ENCODE data around the gene SLC15A4. TPM values are rescaled to one million over a fixed set of nuclear protein-coding genes. Genes with fewer than 3 reads are reported as not detected.

Gene SLC15A4
- total RNA-seq, 1 experiment from 2014 or later, result 32.0 TPM

DNA sequence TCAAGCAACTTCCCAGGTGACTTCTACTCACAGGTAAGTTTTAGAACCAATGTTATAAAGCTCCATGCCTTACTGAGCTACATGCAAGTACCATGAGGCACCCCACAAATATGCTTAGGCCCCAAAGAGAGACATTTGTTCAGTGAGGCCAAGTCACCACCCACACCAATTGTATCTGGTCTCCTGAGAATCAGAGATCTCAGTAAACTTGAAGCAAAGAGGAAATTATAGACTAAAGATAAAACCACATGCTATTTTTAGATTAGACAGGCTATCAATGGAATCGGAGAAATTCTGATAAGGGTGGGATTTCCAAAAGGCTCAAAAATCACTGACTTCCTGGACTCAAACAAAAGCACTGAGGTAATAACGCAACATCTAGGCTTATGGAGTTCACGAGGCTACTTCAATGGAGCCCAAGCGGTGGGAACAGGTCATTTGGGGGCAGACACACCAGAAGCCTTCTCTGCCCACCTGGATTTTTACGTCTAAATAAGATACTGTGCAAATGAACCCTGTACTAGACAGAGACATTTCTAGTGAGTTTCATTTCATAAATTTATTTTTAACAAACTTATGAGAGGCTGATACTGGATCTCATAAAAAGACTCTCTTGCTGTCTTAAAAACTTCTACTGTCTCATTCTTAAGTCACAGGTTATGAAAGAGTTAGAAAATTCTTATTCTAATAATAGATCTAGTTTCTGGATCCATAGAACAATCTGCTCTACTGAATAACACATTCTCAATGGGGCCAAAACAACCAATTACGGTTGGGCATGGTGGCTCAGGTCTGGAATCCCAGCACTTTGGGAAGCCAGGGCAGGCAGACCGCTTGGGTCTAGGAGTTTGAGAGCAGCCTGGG, 7.7 kb downstream of the SLC15A4 start:
- BruUV-seq (replicated peaks), result no TSS peak
- Mint-ChIP-seq H3K4me1 (ENCODE audit: insufficient read depth, unreplicated experiment) (peaks cover 27% of the 10 kb centered on the region), H3K27ac (ENCODE audit: low read depth, unreplicated experiment) (no peak overlapping the region), H3K27me3 (ENCODE audit: insufficient read depth, unreplicated experiment) (no peaks in the 10 kb centered on the region), H3K4me3 (ENCODE audit: unreplicated experiment) (no peak overlapping the region), H3K9me3 (ENCODE audit: unreplicated experiment) (no peaks in the 10 kb centered on the region), H3K36me3 (ENCODE audit: insufficient read depth, unreplicated experiment) (peaks cover 51% of the 10 kb centered on the region)
- CTCF ChIA-PET, result no interaction called here
- POLR2A ChIA-PET, result no interaction called here
- TF ChIP-seq, protein P1, sequence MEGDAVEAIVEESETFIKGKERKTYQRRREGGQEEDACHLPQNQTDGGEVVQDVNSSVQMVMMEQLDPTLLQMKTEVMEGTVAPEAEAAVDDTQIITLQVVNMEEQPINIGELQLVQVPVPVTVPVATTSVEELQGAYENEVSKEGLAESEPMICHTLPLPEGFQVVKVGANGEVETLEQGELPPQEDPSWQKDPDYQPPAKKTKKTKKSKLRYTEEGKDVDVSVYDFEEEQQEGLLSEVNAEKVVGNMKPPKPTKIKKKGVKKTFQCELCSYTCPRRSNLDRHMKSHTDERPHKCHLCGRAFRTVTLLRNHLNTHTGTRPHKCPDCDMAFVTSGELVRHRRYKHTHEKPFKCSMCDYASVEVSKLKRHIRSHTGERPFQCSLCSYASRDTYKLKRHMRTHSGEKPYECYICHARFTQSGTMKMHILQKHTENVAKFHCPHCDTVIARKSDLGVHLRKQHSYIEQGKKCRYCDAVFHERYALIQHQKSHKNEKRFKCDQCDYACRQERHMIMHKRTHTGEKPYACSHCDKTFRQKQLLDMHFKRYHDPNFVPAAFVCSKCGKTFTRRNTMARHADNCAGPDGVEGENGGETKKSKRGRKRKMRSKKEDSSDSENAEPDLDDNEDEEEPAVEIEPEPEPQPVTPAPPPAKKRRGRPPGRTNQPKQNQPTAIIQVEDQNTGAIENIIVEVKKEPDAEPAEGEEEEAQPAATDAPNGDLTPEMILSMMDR (IDR thresholded peaks at IDR 0.05; ENCODE audit: unreplicated experiment), result no peak
- intact Hi-C loops (cut with micrococcal nuclease), result no loop called here
- no peak for DNase-seq (ENCODE audit: unreplicated experiment)

- Mint-ChIP-seq H3K4me3 (ENCODE audit: unreplicated experiment) (no peak overlapping the region), H3K27me3 (ENCODE audit: insufficient read depth, unreplicated experiment) (no peaks in the 10 kb centered on the region), H3K36me3 (ENCODE audit: insufficient read depth, unreplicated experiment) (peaks cover 52% of the 10 kb centered on the region), H3K9me3 (ENCODE audit: unreplicated experiment) (no peaks in the 10 kb centered on the region), H3K4me1 (ENCODE audit: insufficient read depth, unreplicated experiment) (peaks cover 34% of the 10 kb centered on the region), H3K27ac (ENCODE audit: low read depth, unreplicated experiment) (no peak overlapping the region)
- ChIA-PET CTCF (interaction anchor here (0.7 kb wide), 1 partner anchor 22 kb away, joined by 3 read pairs; no protein-coding TSS in a partner anchor), POLR2A (no interaction called here)
- DNase-seq (ENCODE audit: unreplicated experiment), result no peak
- intact Hi-C loops (cut with micrococcal nuclease), result no loop called here
- no TSS peak for BruUV-seq (replicated peaks)
- TF ChIP-seq, protein P1 (IDR thresholded peaks at IDR 0.05; ENCODE audit: unreplicated experiment), result no peak
These were observed 9.1 kb downstream of the SLC15A4 start for GRCh38 chr12:128814411-128815261.

DNA sequence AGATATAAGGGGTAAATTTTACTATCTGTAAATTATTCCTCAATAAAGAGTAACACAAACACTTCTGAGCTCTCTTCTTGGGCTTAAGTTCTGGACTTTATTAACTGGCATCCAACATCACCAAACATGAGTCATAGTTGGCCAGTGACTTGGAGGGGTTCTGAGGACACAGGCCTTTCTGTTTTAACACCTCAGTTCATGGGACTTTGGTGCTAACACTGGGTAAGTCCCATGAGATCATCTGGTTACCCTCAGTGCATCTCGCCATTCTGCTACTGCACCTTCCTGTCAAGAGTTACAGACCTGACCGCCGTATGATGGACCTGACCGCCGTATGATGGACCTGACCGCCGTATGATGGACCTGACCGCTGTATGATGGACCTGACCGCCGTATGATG, 9.9 kb downstream of the SLC15A4 start:
- H3K27me3 Mint-ChIP-seq (ENCODE audit: insufficient read depth, unreplicated experiment), result no peaks in the 10 kb centered on the region
- POLR2A ChIA-PET, result no interaction called here
- peaks cover 58% of the 10 kb centered on the region for H3K36me3 Mint-ChIP-seq (ENCODE audit: insufficient read depth, unreplicated experiment)
- H3K4me3 Mint-ChIP-seq (ENCODE audit: unreplicated experiment), result no peak overlapping the region
- H3K4me1 Mint-ChIP-seq (ENCODE audit: insufficient read depth, unreplicated experiment), result peaks cover 34% of the 10 kb centered on the region
- CTCF ChIA-PET, result no interaction called here
- intact Hi-C loops (cut with micrococcal nuclease), result no loop called here
- no peaks in the 10 kb centered on the region for H3K9me3 Mint-ChIP-seq (ENCODE audit: unreplicated experiment)
- BruUV-seq (replicated peaks), result no TSS peak
- TF ChIP-seq, protein P1 (IDR thresholded peaks at IDR 0.05; ENCODE audit: unreplicated experiment), result no peak
- DNase-seq (ENCODE audit: unreplicated experiment), result no peak
- no peak overlapping the region for H3K27ac Mint-ChIP-seq (ENCODE audit: low read depth, unreplicated experiment)

- no peak for DNase-seq (ENCODE audit: unreplicated experiment)
- H3K36me3 Mint-ChIP-seq (ENCODE audit: insufficient read depth, unreplicated experiment), result peaks cover 62% of the 10 kb centered on the region
- POLR2A ChIA-PET, result no interaction called here
These were observed 10.4 kb downstream of the SLC15A4 start for GRCh38 chr12:128813392-128813791.

More at GRCh38 chr12:128813392-128813791, 10.4 kb downstream of the SLC15A4 start:
- peaks cover 29% of the 10 kb centered on the region for H3K4me1 Mint-ChIP-seq (ENCODE audit: insufficient read depth, unreplicated experiment)
- H3K27ac Mint-ChIP-seq (ENCODE audit: low read depth, unreplicated experiment), result no peak overlapping the region
- CTCF ChIA-PET, result no interaction called here
- H3K27me3 Mint-ChIP-seq (ENCODE audit: insufficient read depth, unreplicated experiment), result no peaks in the 10 kb centered on the region
- intact Hi-C loops (cut with micrococcal nuclease), result no loop called here
- no TSS peak for BruUV-seq (replicated peaks)
- no peaks in the 10 kb centered on the region for H3K9me3 Mint-ChIP-seq (ENCODE audit: unreplicated experiment)
- TF ChIP-seq, protein P1 (IDR thresholded peaks at IDR 0.05; ENCODE audit: unreplicated experiment), result no peak
- H3K4me3 Mint-ChIP-seq (ENCODE audit: unreplicated experiment), result no peak overlapping the region

Measured in MCF 10A (cell line).